Esophagus muscularis mucosa (tissue), 3 donors: ENCODE results near the gene ADAMTS17.

Experiments used
- POLR2A ChIP-seq: fragments of 450-650 bp; IDR thresholded peaks from one replicate; pipeline ENCODE4 v1.6.1; 2017; ENCODE audit warnings: antibody characterized with exemption, moderate library complexity, mild to moderate bottlenecking, low read depth
- POLR2AphosphoS5 ChIP-seq, 2 donors: sonication (generic); formaldehyde crosslinking; IDR thresholded peaks; one replicate each; pipeline ENCODE4 v1.6.1; 2017; ENCODE audit warnings: antibody characterized with exemption in 2 of 2
- TF ChIP-seq, protein P1 (sequence below), 3 experiments: fragments of 200-600 bp in 2 of 3; fragments of 450-650 bp in 1 of 3; sonication (generic) in 2 of 3; IDR thresholded peaks; one replicate each; pipeline ENCODE4 v1.5.1; 2017 to 2019; ENCODE audit warnings: antibody characterized with exemption in 3 of 3, mild to moderate bottlenecking in 2 of 3, moderate library complexity in 1 of 3

DNA sequence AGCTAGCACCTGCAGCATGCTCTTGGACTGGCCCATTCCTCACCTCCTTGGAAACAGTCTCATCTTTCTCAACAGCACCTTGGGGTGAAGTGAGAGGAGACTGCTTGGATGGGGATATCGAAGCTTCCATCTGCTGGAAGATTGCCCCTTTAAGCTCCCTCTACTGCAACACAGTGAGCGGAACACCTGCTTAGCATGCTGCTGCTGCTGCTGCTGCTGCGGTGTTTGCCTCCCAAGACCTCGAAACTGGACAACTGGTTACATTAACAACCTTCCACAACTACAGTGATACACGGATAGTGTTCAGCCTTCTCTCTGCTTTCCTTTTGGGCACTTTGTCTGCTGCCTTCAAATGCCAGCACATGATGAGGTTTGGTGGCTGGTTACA lies 354.7 kb downstream of the ADAMTS17 start:
- TF ChIP-seq, protein P1, sequence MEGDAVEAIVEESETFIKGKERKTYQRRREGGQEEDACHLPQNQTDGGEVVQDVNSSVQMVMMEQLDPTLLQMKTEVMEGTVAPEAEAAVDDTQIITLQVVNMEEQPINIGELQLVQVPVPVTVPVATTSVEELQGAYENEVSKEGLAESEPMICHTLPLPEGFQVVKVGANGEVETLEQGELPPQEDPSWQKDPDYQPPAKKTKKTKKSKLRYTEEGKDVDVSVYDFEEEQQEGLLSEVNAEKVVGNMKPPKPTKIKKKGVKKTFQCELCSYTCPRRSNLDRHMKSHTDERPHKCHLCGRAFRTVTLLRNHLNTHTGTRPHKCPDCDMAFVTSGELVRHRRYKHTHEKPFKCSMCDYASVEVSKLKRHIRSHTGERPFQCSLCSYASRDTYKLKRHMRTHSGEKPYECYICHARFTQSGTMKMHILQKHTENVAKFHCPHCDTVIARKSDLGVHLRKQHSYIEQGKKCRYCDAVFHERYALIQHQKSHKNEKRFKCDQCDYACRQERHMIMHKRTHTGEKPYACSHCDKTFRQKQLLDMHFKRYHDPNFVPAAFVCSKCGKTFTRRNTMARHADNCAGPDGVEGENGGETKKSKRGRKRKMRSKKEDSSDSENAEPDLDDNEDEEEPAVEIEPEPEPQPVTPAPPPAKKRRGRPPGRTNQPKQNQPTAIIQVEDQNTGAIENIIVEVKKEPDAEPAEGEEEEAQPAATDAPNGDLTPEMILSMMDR (IDR thresholded peaks at IDR 0.05) = no peak
- no peak for TF ChIP-seq POLR2AphosphoS5 (IDR thresholded peaks at IDR 0.05)
- no peak for TF ChIP-seq POLR2A
